SH-SY5Y (cell line): ENCODE measurements around the gene TBC1D10B.

ENCODE experiments used
- GATA2 ChIP-seq: IDR thresholded peaks from 2 replicates; pipeline ENCODE4 v1.6.1; 2011; ENCODE audit warnings: mild to moderate bottlenecking, low read depth, low read length
- GATA3 ChIP-seq: IDR thresholded peaks from 2 replicates; pipeline ENCODE4 v1.6.1; 2011; ENCODE audit warnings: low read depth, mild to moderate bottlenecking, low read length, moderate library complexity

DNA sequence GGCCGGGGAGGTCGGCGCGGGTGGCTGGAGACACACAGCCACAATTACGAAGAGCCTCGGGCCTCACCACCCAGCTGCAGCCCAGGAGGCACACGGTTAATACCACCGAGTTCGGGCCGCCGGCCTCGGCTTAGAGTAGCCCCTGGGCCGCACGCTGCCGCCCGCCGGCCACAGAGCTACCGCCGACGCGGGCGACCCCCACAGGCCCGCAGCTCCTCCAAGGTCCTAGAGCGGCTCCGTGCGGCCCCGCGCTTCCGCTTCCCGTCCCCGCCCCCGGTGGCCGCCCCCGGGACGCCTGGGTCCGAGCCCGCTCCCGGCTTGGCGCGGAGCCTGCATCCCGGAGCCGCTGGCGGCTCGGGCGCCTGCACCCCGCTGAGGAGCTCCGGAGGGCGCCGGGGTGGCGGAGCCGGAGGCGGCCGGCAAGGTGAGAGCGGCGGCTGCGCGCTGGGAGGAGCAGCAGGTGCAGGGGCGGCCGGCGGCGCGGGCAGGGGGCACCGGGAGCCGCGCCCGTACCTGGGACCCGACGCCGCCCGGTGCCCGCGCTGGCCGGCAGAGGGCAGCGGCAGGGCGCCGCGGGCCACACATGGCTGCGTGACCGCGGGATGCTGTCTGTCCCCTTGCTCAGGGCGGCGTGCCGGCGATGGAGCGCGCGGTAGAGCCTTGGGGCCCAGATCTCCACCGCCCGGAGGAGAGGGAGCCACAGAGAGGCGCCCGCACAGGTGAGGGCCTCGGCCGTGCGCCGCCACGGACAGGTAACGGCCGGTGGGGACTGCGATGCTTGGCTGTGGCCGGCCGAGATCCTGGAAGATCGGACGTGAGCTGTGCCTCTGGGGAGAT is 25.1 kb upstream of the TBC1D10B start, which contains the start of gene ZNF48:
- TF ChIP-seq GATA2, result no peak
- TF ChIP-seq GATA3, result no peak
